Endodermal cell (in vitro differentiated cells): ENCODE data around the gene PGRMC2. TPM values are rescaled to one million over a fixed set of nuclear protein-coding genes. Genes with fewer than 3 reads are reported as not detected.
A peak's percentile ranks its signal among the peaks of the same experiment; 100 is the strongest.

ENCODE experiments used
- DNase-seq: peaks from one replicate; pipeline ENCODE4 v3.0.0-alpha.2; 2017
- H3K27ac ChIP-seq: 2 replicates; pipeline ENCODE4 v1.5.1; 2013; ENCODE audit warnings: mild to moderate bottlenecking, low read depth, low read length, moderate library complexity
- H3K27me3 ChIP-seq: 2 replicates; pipeline ENCODE4 v1.6.1; 2013; ENCODE audit warnings: mild to moderate bottlenecking, low read length, moderate library complexity; ENCODE audit not compliant: insufficient read depth, control insufficient read depth, poor library complexity, severe bottlenecking
- H3K36me3 ChIP-seq: 2 replicates; pipeline ENCODE4 v1.7.0; 2013; ENCODE audit warnings: mild to moderate bottlenecking, low read length, moderate library complexity; ENCODE audit not compliant: control insufficient read depth, insufficient read depth
- H3K4me1 ChIP-seq: one replicate; pipeline ENCODE4 v1.7.0; 2013; ENCODE audit warnings: low read length; ENCODE audit not compliant: control insufficient read depth, insufficient read depth
- H3K4me3 ChIP-seq: 2 replicates; pipeline ENCODE4 v1.5.1; 2013; ENCODE audit warnings: mild to moderate bottlenecking, low read length, moderate library complexity
- H3K9ac ChIP-seq: 2 replicates; pipeline ENCODE4 v1.6.1; 2013; ENCODE audit warnings: mild to moderate bottlenecking, low read length, moderate library complexity; ENCODE audit not compliant: poor library complexity, severe bottlenecking; ENCODE audit errors: extremely low read depth
- H3K9me3 ChIP-seq: 2 replicates; pipeline ENCODE4 v1.6.1; 2013; ENCODE audit warnings: mild to moderate bottlenecking, low read length, moderate library complexity; ENCODE audit not compliant: control insufficient read depth
- H3K27ac Mint-ChIP-seq: 2 replicates; pipeline ENCODE4 v1.8.0; 2020; ENCODE audit warnings: mixed read lengths
- H3K27me3 Mint-ChIP-seq: 2 replicates; pipeline ENCODE4 v1.8.0; 2021; ENCODE audit warnings: mild to moderate bottlenecking, mixed read lengths; ENCODE audit not compliant: insufficient read depth
- H3K36me3 Mint-ChIP-seq: 2 replicates; pipeline ENCODE4 v1.8.0; 2020; ENCODE audit warnings: low read depth, mixed read lengths
- H3K4me1 Mint-ChIP-seq: 2 replicates; pipeline ENCODE4 v1.8.0; 2020; ENCODE audit warnings: mixed read lengths
- H3K4me3 Mint-ChIP-seq: 2 replicates; pipeline ENCODE4 v1.8.0; 2020; ENCODE audit warnings: mild to moderate bottlenecking, moderate library complexity, mixed read lengths
- H3K9me3 Mint-ChIP-seq: 2 replicates; pipeline ENCODE4 v1.8.0; 2020; ENCODE audit warnings: mild to moderate bottlenecking, mixed read lengths
- CTCF ChIP-seq: fragments of 200-600 bp; sonication (generic); conservative IDR thresholded peaks from 2 replicates; pipeline ENCODE4 v1.5.0; 2021; ENCODE audit warnings: antibody characterized with exemption, mild to moderate bottlenecking
- WGBS, 2 experiments: methylation state at CpG; one replicate each; pipeline versions ENCODE4 v1.1.5 to v1.1.7; 2013; ENCODE audit warnings: missing lambda C conversion rate in 2 of 2, mixed read lengths in 1 of 2; ENCODE audit not compliant: insufficient coverage in 1 of 2, insufficient read length in 1 of 2; 5-methylcytosine and 5-hydroxymethylcytosine counted together
- total RNA-seq, 2 donors: library from RNA; stranded (reverse); fragmentation: NEBNext Ultra II Directional in 1 of 2; extraction: Animal tissue kit (Norgen Biotek cat#: 25700) in 1 of 2; gene quantifications; 2 replicates in 1 of 2; 3 replicates in 1 of 2; pipeline ENCODE4 v1.2.1, GENCODE V29; 2021

The PGRMC2 gene
- total RNA-seq, 2 donors from 2014 or later: 57.0 to 68.5 TPM

- WGBS, 2 experiments: 72 to 85% methylated on average over 3 to 8 of the region's 8 CpGs
- Mint-ChIP-seq H3K9me3 (no peaks in the 10 kb centered on the region), H3K27ac (no peak overlapping the region), H3K36me3 (peaks cover 3% of the 10 kb centered on the region), H3K4me3 (no peak overlapping the region), H3K4me1 (no peaks in the 10 kb centered on the region), H3K27me3 (no peaks in the 10 kb centered on the region)
- no peaks in the 10 kb centered on the region for H3K4me1 ChIP-seq
- TF ChIP-seq CTCF: peak; percentile 56
- no peak overlapping the region for H3K27ac ChIP-seq
- H3K36me3 ChIP-seq: peaks cover 6% of the 10 kb centered on the region
- DNase-seq: no peak
- H3K9ac ChIP-seq: no peak overlapping the region
- no peaks in the 10 kb centered on the region for H3K27me3 ChIP-seq
- no peaks in the 10 kb centered on the region for H3K9me3 ChIP-seq
- no peak overlapping the region for H3K4me3 ChIP-seq
These were observed 67.1 kb downstream of the PGRMC2 start for GRCh38 chr4:128220286-128221235.

Other genes with a start within 250 kb of the PGRMC2 start
- 10 to 100 TPM; 27.0 to 32.6 TPM for gene LARP1B, start 226.5 kb downstream of the PGRMC2 start, total RNA-seq